ENCODE results near the gene RABGAP1.

The RABGAP1 gene

DNA sequence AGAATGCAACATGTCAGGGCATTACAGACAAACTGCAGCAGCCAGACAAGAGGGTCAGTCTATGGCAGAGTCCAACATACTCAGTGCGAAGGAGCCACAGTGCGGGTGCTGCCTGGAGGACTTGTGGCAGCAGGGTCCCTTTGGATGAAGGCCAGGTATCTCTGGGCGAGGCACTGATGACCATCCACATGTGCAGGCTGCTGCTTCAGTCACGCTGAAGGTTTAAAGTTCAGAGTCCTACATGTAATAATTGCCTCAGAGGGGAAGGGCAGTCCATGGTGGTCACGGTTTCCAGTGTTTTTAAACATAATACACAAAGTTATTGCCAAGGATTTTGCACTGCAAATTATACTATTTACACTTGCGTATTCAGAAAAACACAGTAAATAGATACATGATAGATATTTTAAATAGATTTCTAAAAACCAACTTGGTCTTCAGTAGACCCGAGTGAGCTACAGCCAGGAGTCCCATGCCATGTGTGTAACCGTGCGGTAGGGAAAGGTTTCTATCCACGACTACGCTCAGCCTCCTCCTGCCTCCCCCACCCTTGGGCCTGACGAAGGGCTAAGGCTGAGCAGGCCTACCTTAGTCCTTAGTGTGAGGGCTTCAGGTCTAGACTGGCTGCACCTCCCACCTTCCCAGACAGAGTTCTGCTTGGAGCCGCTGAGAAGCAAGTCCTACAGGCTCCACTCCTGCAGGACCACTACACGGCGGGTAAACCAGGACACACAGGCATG, 168.9 kb downstream of the RABGAP1 start:
- no peak for DNase-seq

DNA sequence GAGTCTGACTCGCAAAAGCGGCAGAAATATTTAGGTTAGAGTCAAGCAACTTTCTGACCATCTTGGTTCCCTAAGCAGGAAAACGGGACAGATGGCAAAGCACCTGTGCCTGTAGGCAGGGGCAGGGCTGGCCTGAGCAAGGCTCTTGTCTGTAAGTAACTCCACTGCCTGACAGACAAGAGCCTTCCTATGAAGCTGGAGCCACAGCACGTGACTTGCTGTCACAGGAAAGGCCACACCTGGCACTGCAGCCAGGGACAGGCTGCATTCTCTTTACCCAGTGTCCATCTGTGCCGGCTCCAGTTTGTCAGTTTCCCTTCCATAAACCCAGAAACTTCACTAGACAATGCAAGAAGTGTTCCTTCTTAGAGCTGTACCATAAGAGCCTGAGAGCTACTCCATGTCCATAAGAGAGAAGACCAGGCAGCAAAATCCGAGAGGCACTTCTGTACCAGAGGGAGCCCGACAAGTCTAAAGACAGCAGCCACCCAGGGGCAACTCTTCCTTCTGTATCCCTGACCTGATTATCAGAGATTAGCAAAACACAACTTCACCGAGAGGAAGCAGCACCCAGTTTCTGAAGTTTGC, 170.7 kb downstream of the RABGAP1 start:
- peak in 1 of 56 donors; percentile 37 for DNase-seq

DNA sequence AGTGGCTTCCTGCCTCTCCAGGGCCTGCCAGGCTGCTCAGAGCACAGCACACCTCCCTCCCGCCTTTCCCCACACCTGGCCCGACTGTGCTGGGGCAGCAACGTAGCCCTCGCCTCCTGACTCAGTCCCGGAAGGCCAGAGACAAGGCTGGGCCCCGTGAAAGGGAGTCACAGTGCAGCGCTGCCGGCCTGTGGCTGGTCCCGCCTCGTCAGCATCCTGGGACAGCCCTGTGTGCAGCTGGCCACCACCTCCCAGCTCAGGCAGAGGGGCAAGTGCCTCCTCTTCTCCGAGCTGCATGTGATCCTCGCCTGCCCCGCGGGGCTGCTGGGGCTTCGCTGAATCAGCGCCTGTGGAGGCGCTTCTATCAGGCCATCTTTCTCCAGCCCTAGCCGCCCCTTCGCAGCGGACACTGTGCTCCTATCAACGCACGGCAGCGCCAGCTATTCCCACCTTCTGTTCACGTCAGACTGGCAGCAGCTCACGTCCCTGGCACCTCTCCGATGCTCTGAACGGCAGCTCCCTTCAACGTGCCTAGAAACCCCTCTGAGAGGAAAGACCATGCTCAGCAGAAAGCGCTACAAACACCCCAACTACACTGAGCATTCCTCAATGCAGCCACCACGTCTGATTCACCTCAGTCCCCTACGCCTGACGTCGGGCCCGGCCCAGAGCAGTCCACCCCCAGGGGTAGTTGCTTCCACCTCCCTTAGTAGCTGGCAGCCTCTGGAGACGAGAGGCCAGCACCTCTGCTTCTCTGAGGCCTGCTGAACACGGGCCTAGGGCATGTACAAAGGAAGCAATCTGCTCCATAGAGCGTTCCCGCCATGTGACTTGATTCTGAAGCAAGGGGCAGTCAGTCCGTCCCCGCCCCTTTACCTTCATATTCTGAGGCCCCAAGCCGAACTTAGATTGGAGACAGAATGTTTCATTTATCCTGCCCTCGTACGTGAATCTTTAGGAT, 171.5 kb downstream of the RABGAP1 start:
- peak in 8 of 56 donors; percentile 18 to 60 (median 32) for DNase-seq

DNA sequence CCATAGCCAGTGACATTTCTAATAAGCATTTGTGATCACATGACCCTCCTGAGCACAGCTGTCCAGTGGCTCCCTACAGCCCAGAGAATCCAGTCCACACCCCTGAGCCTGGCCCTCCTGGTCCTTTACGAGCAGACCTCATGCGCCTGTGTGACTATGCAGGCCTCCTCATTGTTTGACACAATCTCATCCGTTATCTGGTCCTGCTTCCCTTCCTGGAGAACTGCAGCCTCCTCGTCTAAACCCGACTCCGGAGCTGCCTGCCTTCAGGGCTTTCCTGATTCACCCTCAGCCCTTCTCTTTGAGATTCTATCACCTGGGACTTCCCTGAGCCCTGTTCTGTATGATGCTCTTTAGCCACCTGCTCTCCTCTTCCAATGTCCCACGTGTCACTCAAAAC, 172.4 kb downstream of the RABGAP1 start:
- DNase-seq: no peak

DNA sequence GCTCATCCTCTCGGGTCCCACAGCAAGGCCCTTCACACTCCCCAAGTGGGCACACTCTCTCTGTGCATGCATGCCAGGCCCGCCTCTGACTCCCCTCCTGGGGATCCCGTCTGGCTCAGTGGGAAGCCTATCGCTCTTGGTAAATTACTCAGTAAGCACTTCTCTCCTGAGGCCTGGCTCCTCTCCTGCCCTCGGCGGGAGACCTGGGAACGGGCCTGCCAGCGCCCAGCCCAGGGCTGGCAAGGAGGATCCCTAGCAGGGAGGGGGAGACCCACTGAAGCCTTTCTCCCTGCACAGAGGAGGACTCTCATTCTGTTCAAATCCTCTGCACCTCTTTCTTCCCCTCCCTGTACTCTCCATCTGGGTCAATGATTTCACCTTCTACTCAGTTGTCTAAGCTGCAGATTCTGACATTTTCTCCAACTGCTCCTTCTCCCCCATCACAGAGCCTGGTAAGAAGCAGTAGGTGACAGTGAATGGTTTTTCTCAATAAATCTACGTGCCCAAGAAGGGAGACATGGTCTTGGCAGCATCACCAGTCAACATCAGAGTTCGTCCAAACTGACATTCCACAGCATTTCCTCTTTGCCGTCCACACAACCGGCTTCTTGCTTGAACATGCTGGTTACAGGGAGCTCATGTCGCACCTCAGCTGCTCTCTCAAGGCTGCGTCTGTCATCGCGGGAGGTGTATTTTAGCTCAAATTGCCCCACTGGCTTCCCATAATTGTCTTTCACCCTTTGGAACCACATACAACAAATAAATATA, 174.5 kb downstream of the RABGAP1 start:
- no peak for DNase-seq

DNA sequence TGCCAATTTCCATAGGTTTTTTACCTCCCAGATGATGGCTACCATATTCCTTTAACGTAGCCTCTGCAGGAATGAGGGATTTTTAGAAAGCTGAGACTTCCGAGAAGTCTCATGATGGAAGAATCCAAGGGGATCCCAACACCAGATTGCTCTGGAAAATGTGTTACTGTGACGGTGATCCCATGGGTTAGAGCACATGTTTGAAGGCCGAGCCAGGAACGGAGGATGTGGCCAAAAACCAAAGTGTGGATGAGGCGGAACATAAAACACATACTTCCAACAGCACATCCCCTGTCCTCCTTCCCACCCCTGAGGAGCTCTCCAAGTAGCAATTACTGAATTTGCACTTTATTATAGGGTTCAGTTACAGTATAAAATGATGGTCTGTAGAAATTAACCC, 175.2 kb downstream of the RABGAP1 start:
- DNase-seq: no peak

DNA sequence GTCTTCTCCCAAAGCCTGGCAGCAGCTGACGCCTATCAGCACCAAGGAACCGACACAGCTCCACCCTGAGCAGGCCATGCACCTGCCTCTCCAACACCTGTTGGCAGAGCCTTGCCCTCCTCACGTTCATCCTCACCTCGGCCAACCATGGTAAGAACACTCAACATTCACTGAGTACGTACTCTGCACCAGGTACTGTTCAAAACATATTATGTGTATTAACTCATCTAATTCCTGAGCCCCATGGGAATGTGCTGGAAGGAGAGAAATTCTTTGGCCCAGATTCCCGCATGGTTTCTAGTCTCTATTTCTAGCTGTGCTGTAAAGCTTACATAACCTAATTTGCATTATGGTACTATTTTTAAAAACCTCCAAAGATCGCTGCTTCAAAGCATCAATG, 178.7 kb downstream of the RABGAP1 start:
- peak in 1 of 56 donors; percentile 48 for DNase-seq

DNA sequence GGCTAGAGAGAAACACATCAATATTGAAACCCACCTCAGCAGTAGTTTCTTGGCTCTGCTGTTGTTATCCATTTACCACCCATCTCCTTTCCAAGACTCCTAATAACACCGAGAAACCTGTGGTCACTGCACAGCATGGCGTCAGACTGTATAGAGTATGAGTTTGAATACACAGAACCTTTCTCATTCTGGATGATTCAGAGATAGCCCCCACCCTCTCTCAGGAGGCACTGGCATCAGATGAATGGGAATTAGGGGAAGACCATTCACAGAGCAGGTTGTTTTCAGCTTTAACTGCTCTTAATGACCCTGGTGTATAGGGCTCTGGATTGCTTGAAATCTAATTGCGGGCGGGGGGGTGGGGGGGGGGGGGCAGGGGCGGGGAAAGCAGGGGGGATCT, 179.3 kb downstream of the RABGAP1 start:
- no peak for DNase-seq

DNA sequence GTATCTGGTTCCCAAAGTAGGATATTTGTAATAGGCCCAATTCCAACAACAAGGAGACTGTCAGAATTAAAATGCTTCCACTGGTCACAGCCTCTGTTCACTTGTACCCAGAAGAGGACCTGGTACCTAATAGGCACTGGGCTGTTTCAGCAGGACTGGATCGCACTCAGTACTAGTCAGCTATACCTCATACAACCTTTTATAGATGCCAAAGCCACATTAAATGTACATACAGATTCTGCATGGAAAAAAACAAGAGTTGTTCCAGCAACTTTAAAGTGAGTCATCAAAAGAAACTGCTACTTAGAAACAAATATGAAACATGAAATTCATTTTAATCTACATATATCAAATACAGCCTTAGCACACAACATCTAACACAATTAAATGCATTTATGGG, 180.1 kb downstream of the RABGAP1 start:
- DNase-seq: no peak

DNA sequence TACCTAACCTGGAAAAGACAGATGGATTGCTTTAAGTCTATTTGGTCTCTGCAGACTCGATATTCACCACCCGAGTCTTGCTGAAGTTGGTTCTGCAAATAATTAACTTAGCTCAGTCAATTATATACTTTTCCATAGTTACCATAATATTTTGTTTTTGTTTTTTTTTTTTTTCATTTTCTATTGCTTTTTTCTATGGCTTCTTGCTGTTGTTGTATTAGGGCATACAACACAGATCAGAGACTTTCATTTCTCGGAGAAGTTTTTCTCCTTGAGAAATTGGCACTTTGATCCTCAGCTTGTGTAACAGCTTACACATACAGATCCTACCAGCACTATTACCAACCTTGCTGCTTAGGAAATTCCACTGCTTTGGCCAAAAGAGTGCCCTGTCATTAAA, 180.6 kb downstream of the RABGAP1 start:
- DNase-seq: no peak

DNA sequence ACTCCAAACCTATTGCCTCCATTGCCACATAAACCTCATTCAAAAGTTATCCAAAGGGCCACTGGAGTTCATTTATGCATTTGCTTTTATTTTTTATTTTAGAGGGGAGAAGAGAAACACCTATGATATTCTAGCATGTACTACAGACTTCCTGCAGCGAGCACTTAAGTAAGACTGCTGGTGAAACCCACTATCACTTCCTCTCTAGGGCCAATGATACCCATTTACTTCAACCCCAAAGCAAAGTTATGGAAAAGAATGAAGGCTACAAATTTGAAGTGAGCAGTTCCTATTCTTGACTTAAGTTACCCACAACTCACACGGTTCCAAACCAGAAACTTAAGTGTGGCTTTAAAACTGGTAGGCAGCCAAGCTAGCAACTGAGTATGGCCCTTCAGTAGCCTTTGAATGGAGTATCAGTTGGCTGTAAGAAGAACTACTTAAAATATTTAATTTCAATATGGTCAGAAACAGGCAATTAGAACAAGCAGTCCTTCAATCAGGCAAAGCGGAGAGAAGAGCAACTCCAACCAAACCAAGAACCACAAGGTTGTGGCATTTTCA, 186.8 kb downstream of the RABGAP1 start:
- no peak for DNase-seq

DNA sequence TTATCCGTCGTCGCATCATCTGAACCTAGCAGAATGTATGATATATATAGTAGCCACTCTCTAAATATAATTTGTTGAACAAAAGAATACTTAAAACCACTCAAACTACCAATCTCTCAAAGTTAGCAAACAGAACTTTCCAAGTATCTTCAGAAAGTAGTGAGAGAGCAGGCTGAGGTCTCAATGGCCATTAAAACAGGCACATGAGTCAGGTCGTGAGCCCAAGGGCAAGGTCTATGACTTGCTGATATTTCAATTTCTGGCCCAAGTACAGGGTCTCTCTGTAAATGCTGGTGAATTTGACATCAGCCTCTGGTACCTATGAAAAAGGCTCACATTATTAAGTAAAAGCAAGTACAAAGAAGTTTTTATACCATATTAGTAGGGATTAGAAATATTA, 187.8 kb downstream of the RABGAP1 start:
- DNase-seq: no peak

DNA sequence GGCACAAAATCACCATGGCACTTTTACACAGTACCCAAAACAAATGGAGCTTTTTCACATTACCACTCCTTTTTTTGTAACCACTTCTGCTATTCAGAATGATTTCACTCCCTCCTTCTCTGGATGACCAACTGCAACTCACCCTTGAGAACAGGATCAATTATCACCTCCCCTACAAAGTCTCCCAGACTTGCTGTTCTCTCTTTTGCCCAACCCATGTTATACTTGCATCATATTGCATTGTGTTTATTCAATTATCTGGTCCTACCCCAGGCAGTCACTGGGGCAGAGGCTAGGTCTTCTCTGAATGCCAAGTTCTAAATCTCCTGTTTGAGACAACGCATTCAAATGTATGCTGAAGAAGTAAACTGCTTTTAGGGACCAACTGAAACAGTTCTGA, 188.6 kb downstream of the RABGAP1 start:
- no peak for DNase-seq

DNA sequence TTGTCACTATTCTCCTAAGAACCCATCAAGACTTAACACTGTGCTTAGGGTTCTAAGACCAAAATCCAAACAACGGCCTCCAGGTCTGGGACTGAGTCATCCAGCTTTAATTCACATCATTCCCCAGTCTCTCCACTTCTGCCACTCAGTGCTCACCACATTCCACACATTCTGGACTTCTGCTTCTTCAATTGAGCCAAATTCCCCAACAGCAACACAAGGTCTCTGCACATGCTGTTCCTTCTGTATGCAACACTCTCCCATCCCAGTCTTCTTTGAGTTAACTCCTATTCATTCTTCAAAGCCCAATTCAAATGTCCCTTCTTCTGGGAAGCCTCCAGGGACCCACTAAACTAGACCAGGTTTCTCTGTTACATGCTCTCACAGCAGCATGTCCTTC, 190.4 kb downstream of the RABGAP1 start:
- no peak for DNase-seq

DNA sequence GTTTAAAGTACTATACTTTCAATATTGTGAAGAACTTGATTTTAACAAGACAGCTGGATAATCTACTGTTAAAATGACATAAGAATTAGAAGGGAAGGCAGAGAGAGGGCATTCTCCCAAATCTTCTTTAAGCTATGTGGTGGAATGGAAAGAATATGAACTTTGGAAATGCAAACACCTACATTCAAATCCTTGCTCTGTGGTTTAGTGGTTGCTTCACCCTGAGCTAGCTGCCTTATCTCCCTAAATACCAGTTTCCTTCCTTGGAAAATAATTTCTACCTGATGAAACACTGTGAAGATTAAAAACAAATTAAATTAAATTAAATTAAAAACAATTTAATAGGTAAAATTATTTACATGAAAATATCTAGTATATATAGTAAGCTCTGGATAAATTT, 191.2 kb downstream of the RABGAP1 start:
- DNase-seq: no peak

DNA sequence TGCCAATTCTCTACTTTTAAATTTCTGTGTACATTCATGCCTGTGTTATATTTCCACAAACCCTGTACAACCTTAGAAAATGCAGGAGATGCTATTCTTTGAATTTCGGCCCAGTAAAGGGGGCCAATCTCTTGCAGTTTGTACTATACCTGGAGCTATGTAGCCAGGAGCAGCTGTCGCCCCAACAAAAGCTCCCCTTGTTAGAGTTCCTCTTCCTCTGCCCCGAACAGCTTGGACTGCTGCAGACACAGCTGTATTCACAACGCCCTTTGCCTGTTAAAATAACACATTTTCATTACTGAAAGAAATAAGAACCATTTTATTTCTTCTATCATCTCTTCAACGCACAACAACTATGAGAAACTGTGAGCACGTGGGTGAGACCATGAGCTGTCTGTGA, 191.9 kb downstream of the RABGAP1 start:
- DNase-seq: no peak

DNA sequence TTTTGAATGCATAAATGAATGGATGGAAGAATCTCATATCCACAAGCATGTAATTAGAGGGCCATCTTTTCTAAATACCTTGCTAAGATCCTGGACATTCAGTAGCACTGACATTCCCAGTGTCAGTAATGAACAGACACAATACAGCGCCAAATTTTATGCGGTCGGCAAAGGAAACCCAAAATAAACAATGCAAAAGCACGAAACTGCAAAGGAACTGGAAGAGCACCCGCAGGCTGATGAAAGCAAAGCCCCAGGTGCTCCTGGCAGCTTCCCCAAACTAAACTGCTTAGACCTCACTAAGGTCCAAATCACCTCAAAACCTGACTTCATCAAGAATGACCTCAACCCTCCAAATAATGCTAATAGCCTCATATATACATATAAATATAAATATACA, 194.6 kb downstream of the RABGAP1 start:
- no peak for DNase-seq

DNA sequence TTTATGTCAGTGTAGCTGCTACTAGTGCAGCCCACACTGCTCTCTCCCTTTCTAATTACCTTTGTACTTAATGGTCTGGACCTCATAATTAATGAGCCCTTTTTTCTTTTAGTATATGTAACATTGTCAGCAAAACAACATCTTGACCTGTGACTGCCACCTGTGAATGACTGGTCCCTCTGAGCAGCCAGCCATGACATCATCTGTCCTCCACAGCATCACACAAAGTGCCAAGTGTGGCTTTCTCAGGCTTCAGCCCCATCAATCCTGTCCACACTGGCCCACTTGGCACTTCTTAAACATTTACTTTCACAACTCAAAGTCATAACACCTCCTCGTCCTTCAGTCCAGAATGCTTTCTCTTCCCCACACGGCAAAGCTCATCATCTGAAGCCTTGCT, 197.3 kb downstream of the RABGAP1 start:
- DNase-seq: no peak

DNA sequence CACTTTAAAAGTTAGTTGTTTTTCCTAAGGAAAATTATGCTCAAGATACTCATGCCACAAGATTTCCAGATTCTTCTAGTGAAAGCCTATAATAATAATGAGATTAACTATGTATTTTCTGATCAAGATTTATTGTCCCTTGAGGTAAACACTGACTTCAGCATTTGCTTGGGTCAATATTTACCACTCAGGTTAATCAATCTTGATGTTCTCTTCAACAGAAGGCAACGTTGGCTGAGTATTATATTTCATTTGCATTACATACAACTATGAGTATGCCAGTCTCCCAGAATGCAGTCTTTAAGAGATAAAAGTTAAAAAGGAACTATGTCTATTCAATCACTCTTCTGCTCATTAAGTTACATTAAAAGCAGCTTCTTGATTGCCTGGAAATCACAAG, 208.2 kb downstream of the RABGAP1 start:
- no peak for DNase-seq

DNA sequence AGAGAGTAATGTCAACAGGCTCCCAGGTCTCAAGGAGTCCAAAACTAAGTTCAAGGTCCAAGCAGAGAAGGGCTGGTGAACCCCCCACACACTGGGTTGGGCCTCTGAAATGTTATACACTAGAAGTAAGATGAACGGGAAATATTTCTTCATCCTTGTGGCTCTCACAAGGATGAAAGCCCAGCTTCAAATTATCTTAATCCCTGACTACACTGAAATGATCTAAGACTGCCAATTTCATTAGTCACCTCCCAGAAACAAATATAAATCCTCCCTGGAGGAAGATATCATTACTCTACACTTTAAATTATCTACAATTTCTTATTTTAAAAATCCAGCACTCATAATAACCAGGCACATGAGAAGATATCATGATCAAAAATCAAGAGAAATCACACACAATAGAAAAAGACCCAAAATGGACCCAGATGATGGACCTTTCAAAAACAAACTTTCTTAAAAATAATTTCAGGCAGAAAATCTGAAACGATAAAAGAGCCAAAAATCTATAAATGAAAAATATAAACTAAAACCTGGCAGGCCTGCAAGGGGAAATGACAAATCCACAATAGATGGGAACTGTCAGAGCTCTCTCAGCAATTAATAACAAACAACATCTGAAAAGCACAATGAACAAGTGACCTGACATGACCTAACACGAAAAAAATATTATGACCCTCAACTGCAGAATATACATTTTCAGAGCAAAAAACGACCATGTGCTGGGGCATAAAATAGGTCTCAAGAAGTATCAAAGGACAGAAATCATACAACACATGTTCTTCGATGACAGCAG, 210.1 kb downstream of the RABGAP1 start:
- no peak for DNase-seq
